PFSK-1 (cell line): ENCODE measurements around the gene OR52E1.

Experiments used
- FOXP2 ChIP-seq: optimal IDR thresholded peaks from 2 replicates; pipeline ENCODE3; 2011; ENCODE audit warnings: borderline replicate concordance, control low read depth, inconsistent platforms; ENCODE audit not compliant: insufficient read depth; ENCODE audit errors: extremely low read length, extremely low read depth
- POLR2AphosphoS5 ChIP-seq: IDR thresholded peaks from 2 replicates; pipeline ENCODE4 v1.6.1; 2012; ENCODE audit warnings: low read depth, mild to moderate bottlenecking, control low read depth, low read length, moderate library complexity
- REST ChIP-seq, 2 experiments: IDR thresholded peaks; 2 replicates each; pipeline versions ENCODE4 v1.6.1 to v1.8.0; 2011 to 2012; ENCODE audit warnings: low read depth in 2 of 2, low read length in 2 of 2, control low read depth in 1 of 2, inconsistent platforms in 1 of 2, mild to moderate bottlenecking in 1 of 2, moderate library complexity in 1 of 2; ENCODE audit not compliant: insufficient read depth in 1 of 2
- SIN3A ChIP-seq: IDR thresholded peaks from 2 replicates; pipeline ENCODE4 v1.6.1; 2012; ENCODE audit warnings: mild to moderate bottlenecking, low read length, moderate library complexity, borderline replicate concordance; ENCODE audit not compliant: insufficient read depth
- TAF1 ChIP-seq: IDR thresholded peaks from 2 replicates; pipeline ENCODE4 v1.6.1; 2012; ENCODE audit warnings: low read length, control low read depth, borderline replicate concordance; ENCODE audit not compliant: insufficient read depth

OR52E1 gene

GRCh38 chr11:5088556-5088955, 19.2 kb downstream of the OR52E1 start:
- TF ChIP-seq TAF1 (no peak), REST (IDR thresholded peaks at IDR 0.05; ENCODE audit: insufficient read depth in 1 of 2, low read depth in 2 of 2, low read length in 2 of 2) (no peak), FOXP2 (no peak), POLR2AphosphoS5 (no peak), SIN3A (no peak)

DNA sequence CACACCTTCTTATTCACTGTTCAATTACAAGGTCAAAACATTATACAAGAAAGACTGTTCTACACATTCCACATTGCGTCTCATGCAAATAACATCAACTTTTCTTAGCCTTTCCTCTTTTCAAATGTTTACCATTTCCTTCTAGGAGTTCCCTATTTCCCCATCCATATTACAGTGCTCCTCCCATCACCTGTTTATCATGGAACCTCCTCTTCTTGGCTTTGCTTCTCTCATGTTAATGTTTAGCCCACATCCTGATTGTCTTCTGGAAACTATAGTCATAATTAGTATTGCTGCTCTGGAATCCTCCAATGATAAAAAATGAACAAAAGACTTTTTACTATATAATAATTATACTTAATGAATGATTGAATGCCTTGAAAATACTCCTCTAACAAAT, 21.3 kb downstream of the OR52E1 start:
- TF ChIP-seq FOXP2 = no peak
- no peak for TF ChIP-seq REST (IDR thresholded peaks at IDR 0.05; ENCODE audit: insufficient read depth in 1 of 2, low read depth in 2 of 2, low read length in 2 of 2)
- TF ChIP-seq TAF1 = no peak
- no peak for TF ChIP-seq SIN3A
- TF ChIP-seq POLR2AphosphoS5 = no peak

DNA sequence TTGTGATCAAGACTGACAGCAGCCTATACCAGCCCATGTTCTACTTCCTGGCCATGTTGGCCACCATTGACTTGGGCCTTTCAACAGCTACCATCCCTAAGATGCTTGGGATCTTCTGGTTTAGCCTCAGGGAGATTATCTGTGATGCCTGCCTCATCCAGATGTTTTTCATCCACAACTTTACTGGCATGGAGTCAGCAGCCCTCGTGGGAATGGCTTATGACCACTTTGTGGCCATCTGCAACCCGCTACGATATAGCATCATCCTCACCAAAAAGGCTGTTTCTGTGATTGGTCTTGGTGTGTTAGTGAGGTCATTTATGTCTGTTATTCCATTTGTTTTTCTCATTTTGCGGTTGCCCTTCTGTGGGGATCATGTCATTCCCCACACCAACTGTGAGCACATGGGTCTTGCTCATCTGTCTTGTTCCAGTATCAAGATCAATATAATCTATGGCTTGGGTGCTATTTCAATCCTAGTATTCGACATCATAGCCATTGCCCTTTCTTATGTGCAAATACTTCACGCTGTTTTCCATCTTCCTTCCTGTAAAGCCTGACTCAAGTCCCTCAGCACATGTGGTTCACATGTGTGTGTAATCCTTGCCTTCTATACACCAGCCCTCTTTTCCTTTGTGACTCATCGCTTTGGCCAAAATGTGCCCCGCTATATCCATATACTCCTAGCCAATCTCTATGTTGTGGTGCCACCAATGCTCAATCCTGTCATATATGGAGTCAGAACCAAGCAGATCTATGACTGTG, 23.6 kb downstream of the OR52E1 start:
- TF ChIP-seq POLR2AphosphoS5 (no peak), REST (IDR thresholded peaks at IDR 0.05; ENCODE audit: insufficient read depth in 1 of 2, low read depth in 2 of 2, low read length in 2 of 2) (no peak), TAF1 (no peak), SIN3A (no peak), FOXP2 (no peak)

- TF ChIP-seq REST (IDR thresholded peaks at IDR 0.05; ENCODE audit: insufficient read depth in 1 of 2, low read depth in 2 of 2, low read length in 2 of 2) = no peak
- no peak for TF ChIP-seq POLR2AphosphoS5
- TF ChIP-seq SIN3A = no peak
- no peak for TF ChIP-seq TAF1
- no peak for TF ChIP-seq FOXP2
These were observed 26.6 kb downstream of the OR52E1 start for GRCh38 chr11:5096011-5096410.
